ENCODE data around the gene DOCK3. TPM values are rescaled to one million over a fixed set of nuclear protein-coding genes. Genes with fewer than 3 reads are reported as not detected.

DOCK3 gene
- polyA plus RNA-seq, 1 donor from 2014 or later, result 15.6 TPM

GRCh38 chr3:51145811-51146585 lies 471.3 kb downstream of the DOCK3 start:
- no peaks in the 10 kb centered on the region for H3K36me3 ChIP-seq (ENCODE audit: insufficient read depth, low read length)
- no peak overlapping the region for H2AFZ ChIP-seq (ENCODE audit: low read depth, low read length)
- H3K4me3 ChIP-seq (ENCODE audit: low read length), result no peak overlapping the region
- H3K27ac ChIP-seq (ENCODE audit: low read length), result no peak overlapping the region
- H3K9me2 ChIP-seq (ENCODE audit: insufficient read depth, low read length), result no peaks in the 10 kb centered on the region
- H3F3A ChIP-seq (ENCODE audit: insufficient read depth, low read length, poor library complexity, severe bottlenecking), result no peaks in the 10 kb centered on the region
- no peak overlapping the region for H3K4me2 ChIP-seq (ENCODE audit: low read length)
- no peaks in the 10 kb centered on the region for H3K27me3 ChIP-seq (ENCODE audit: insufficient read depth, low read depth, low read length)
- H3K79me2 ChIP-seq (replicated peaks; ENCODE audit: insufficient read depth, low read length), result no peaks in the 10 kb centered on the region
- TF ChIP-seq MXI1 (conservative IDR thresholded peaks at IDR 0.05; ENCODE audit: poor library complexity, severe bottlenecking) (no peak), CTCF (IDR thresholded peaks at IDR 0.05; ENCODE audit: poor library complexity, severe bottlenecking) (no peak)
- no peak overlapping the region for H3K9ac ChIP-seq (ENCODE audit: low read length)
- no peaks in the 10 kb centered on the region for H3K9me3 ChIP-seq (ENCODE audit: low read length)
- H4K20me1 ChIP-seq (ENCODE audit: insufficient read depth), result no peaks in the 10 kb centered on the region

- H3K36me3 ChIP-seq (ENCODE audit: insufficient read depth, low read length), result no peaks in the 10 kb centered on the region
- no peaks in the 10 kb centered on the region for H3K9me2 ChIP-seq (ENCODE audit: insufficient read depth, low read length)
- no peaks in the 10 kb centered on the region for H3K79me2 ChIP-seq (replicated peaks; ENCODE audit: insufficient read depth, low read length)
- H3K9ac ChIP-seq (ENCODE audit: low read length), result no peak overlapping the region
- H2AFZ ChIP-seq (ENCODE audit: low read depth, low read length), result no peak overlapping the region
- no peaks in the 10 kb centered on the region for H4K20me1 ChIP-seq (ENCODE audit: insufficient read depth)
- no peak overlapping the region for H3K4me3 ChIP-seq (ENCODE audit: low read length)
- H3K9me3 ChIP-seq (ENCODE audit: low read length), result no peaks in the 10 kb centered on the region
- no peaks in the 10 kb centered on the region for H3K27me3 ChIP-seq (ENCODE audit: insufficient read depth, low read depth, low read length)
- TF ChIP-seq EP300 (conservative IDR thresholded peaks at IDR 0.05; ENCODE audit: poor library complexity, severe bottlenecking) (no peak), SMC3 (conservative IDR thresholded peaks at IDR 0.05; ENCODE audit: poor library complexity) (no peak), EZH2 (IDR thresholded peaks at IDR 0.05; ENCODE audit: borderline replicate concordance, insufficient read depth, low read length, poor library complexity, severe bottlenecking) (no peak), MXI1 (conservative IDR thresholded peaks at IDR 0.05; ENCODE audit: poor library complexity, severe bottlenecking) (no peak), TAF1 (IDR thresholded peaks at IDR 0.05; ENCODE audit: low read depth) (no peak), RAD21 (conservative IDR thresholded peaks at IDR 0.05) (no peak), CTCF (IDR thresholded peaks at IDR 0.05; ENCODE audit: poor library complexity, severe bottlenecking) (no peak), REST (IDR thresholded peaks at IDR 0.05; ENCODE audit: borderline replicate concordance) (no peak), POLR2AphosphoS5 (IDR thresholded peaks at IDR 0.05) (no peak)
- H3K4me2 ChIP-seq (ENCODE audit: low read length), result no peak overlapping the region
- H3K27ac ChIP-seq (ENCODE audit: low read length), result no peak overlapping the region
- no peaks in the 10 kb centered on the region for H3F3A ChIP-seq (ENCODE audit: insufficient read depth, low read length, poor library complexity, severe bottlenecking)
Measured at GRCh38 chr3:51146781-51147180, 472.1 kb downstream of the DOCK3 start.

Data from neural cell (in vitro differentiated cells).